ENCODE data around the gene RAB3GAP2. TPM values are rescaled to one million over a fixed set of nuclear protein-coding genes. Genes with fewer than 3 reads are reported as not detected.

The RAB3GAP2 gene
- total and polyA plus RNA-seq, 2 experiments from 2014 or later, result 15.8 to 22.6 TPM

DNA sequence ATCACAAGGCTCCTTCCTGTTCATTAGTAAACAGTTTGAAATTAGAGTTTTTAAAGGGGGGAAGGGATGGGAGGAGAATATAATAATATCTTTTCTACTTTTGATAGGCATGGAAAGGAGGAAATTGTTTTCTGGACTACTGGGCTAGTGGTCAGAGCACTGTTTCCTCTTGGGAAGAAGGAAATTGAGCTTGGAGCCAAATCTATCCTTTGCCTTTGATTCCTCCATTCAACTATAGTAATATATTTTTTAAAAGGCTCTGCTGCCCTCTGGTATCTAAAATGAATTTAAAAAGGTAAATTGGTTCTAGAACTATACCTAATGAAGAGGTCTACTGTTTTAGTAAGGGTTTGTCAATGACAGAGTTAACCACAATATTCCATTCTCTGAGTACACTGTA, 172.4 kb downstream of the RAB3GAP2 start:
- H3K27ac ChIP-seq, result no peak overlapping the region
- no peak overlapping the region for H3K9ac ChIP-seq
- H3K4me3 ChIP-seq, result no peak overlapping the region
- no peak overlapping the region for H2AFZ ChIP-seq
- TF ChIP-seq EZH2 (IDR thresholded peaks at IDR 0.05; ENCODE audit: insufficient read depth, poor library complexity, severe bottlenecking) (no peak), EZH2phosphoT487 (IDR thresholded peaks at IDR 0.05; ENCODE audit: insufficient read depth, low read depth) (no peak)
- no peak for DNase-seq
- in situ Hi-C loops (cut with MboI), result no loop called here
- H3K36me3 ChIP-seq (ENCODE audit: low read depth), result peaks cover 63% of the 10 kb centered on the region
- no peak overlapping the region for H3K4me2 ChIP-seq (ENCODE audit: unreplicated experiment)
- H3F3A ChIP-seq (ENCODE audit: insufficient read depth), result no peaks in the 10 kb centered on the region
- H3K9me3 ChIP-seq (ENCODE audit: low read depth), result no peaks in the 10 kb centered on the region
- no peaks in the 10 kb centered on the region for H3K9me2 ChIP-seq (ENCODE audit: insufficient read depth)
- peaks cover 42% of the 10 kb centered on the region for H3K79me2 ChIP-seq (ENCODE audit: insufficient read depth)
- H4K20me1 ChIP-seq (ENCODE audit: insufficient read depth), result no peaks in the 10 kb centered on the region
- no peaks in the 10 kb centered on the region for H3K27me3 ChIP-seq (replicated peaks; ENCODE audit: insufficient read depth)
- 0 out of 2 replicates have a peak, but pooled peaks cover 11% of the 10 kb centered on the region for H3K4me1 ChIP-seq (ENCODE audit: insufficient read depth)

MicroRNA genes within 50 kb of the gene (microRNA counts, 767-probe panel; counts per million panel counts)
- microRNA hsa-miR-194-5p, result 447 counts per million, percentile 86 among the panel's probes with 10 or more counts
- microRNA hsa-miR-215, result 447 counts per million, percentile 86 among the panel's probes with 10 or more counts
- microRNA hsa-miR-664-3p, result 447 counts per million, percentile 86 among the panel's probes with 10 or more counts

Small RNA genes lying within 50 kb of the gene (microRNA-seq; reads per million reads assigned to microRNA genes)
- not detected for gene MIR194-1 (ENCODE audit: borderline number of aligned reads)
- not detected for gene MIR215 (ENCODE audit: borderline number of aligned reads)
- gene MIR664A (ENCODE audit: borderline number of aligned reads), result 178 reads per million, percentile 56 among the genes with 10 or more reads in this experiment

Small RNA genes lying within 50 kb of the gene (small RNA-seq; reads per million reads assigned to genes)
- gene MIR194-1 (ENCODE audit: low read depth, low replicate concordance), result not detected
- gene MIR215 (ENCODE audit: low read depth, low replicate concordance), result not detected
- gene MIR664A (ENCODE audit: low read depth, low replicate concordance), result not detected
- gene SNORA36B (ENCODE audit: low read depth, low replicate concordance), result not detected

Other genes starting within 250 kb of the RAB3GAP2 start
- 141 and 151 TPM in 2 replicates for gene EPRS1, start 225.9 kb downstream of the RAB3GAP2 start, total RNA-seq (2014; rRNA removed; shearing (Covaris generic))
- gene EPRS1, start 225.9 kb downstream of the RAB3GAP2 start, polyA plus RNA-seq (2016; fragmentation: Nextera tagmentation; extraction: Ambion mirVana), result 167 and 169 TPM in 2 replicates
- gene BPNT1, start 182.7 kb downstream of the RAB3GAP2 start, total RNA-seq (2014; rRNA removed; shearing (Covaris generic)), result 25.1 and 36.7 TPM in 2 replicates
- 12.0 and 12.2 TPM in 2 replicates for gene BPNT1, start 182.7 kb downstream of the RAB3GAP2 start, polyA plus RNA-seq (2016; fragmentation: Nextera tagmentation; extraction: Ambion mirVana)
- gene IARS2, start 178.3 kb downstream of the RAB3GAP2 start, total RNA-seq (2014; rRNA removed; shearing (Covaris generic)), result 93.3 and 98.5 TPM in 2 replicates
- 67.0 and 67.1 TPM in 2 replicates for gene IARS2, start 178.3 kb downstream of the RAB3GAP2 start, polyA plus RNA-seq (2016; fragmentation: Nextera tagmentation; extraction: Ambion mirVana)

Data from GM23248 (cell line).